Measurements from ENCODE around the gene BASP1. TPM values are rescaled to one million over a fixed set of nuclear protein-coding genes. Genes with fewer than 3 reads are reported as not detected.

The BASP1 gene
- total RNA-seq, 1 donor from 2014 or later: 69.1 TPM

- no peaks in the 10 kb centered on the region for H3K4me1 ChIP-seq
- H3K27ac ChIP-seq: no peak overlapping the region
- H3K4me3 ChIP-seq: no peak overlapping the region
- intact Hi-C loops (cut with DNase I): no loop called here
- no peaks in the 10 kb centered on the region for H3K27me3 ChIP-seq
- H3K36me3 ChIP-seq: no peaks in the 10 kb centered on the region
- H3K9me3 ChIP-seq: no peaks in the 10 kb centered on the region
- no peak for TF ChIP-seq CTCF (IDR thresholded peaks at IDR 0.05)
- no peak for DNase-seq (ENCODE audit: low spot score in 2 of 2)
Observed at GRCh38 chr5:17206021-17206420, 11.4 kb upstream of the BASP1 start.

GRCh38 chr5:17212191-17212590 is 5.2 kb upstream of the BASP1 start:
- TF ChIP-seq CTCF (IDR thresholded peaks at IDR 0.05): no peak
- Histone ChIP-seq H3K36me3 (no peaks in the 10 kb centered on the region), H3K4me1 (peaks cover 0 to 2% of the 10 kb centered on the region in 2 donors), H3K27me3 (no peaks in the 10 kb centered on the region), H3K4me3 (no peak overlapping the region), H3K9me3 (no peaks in the 10 kb centered on the region), H3K27ac (no peak overlapping the region)
- intact Hi-C loops (cut with DNase I): loop anchor here (10.0 kb wide), 2 partner anchors 273 to 523 kb away; no protein-coding TSS in a partner anchor
- no peak for DNase-seq (ENCODE audit: low spot score in 2 of 2)

- no peaks in the 10 kb centered on the region for H3K27me3 ChIP-seq
- no peak for TF ChIP-seq CTCF (IDR thresholded peaks at IDR 0.05)
- intact Hi-C loops (cut with DNase I): loop anchor here (10.0 kb wide), 2 partner anchors 272 to 522 kb away; no protein-coding TSS in a partner anchor
Observed at GRCh38 chr5:17212996-17213395, 4.4 kb upstream of the BASP1 start.

GRCh38 chr5:17213938-17214337 is 3.5 kb upstream of the BASP1 start:
- intact Hi-C loops (cut with DNase I): loop anchor here (10.0 kb wide), 2 partner anchors 271 to 521 kb away; no protein-coding TSS in a partner anchor
- H3K4me3 ChIP-seq: no peak overlapping the region
- no peaks in the 10 kb centered on the region for H3K27me3 ChIP-seq
- H3K4me1 ChIP-seq: peaks cover 0 to 2% of the 10 kb centered on the region in 2 donors
- no peaks in the 10 kb centered on the region for H3K36me3 ChIP-seq
- no peak for DNase-seq (ENCODE audit: low spot score in 2 of 2)
- TF ChIP-seq CTCF (IDR thresholded peaks at IDR 0.05): no peak
- no peak overlapping the region for H3K27ac ChIP-seq
- no peaks in the 10 kb centered on the region for H3K9me3 ChIP-seq

More at GRCh38 chr5:17212996-17213395, 4.4 kb upstream of the BASP1 start:
- no peaks in the 10 kb centered on the region for H3K9me3 ChIP-seq
- peaks cover 0 to 2% of the 10 kb centered on the region in 2 donors for H3K4me1 ChIP-seq
- no peak for DNase-seq (ENCODE audit: low spot score in 2 of 2)
- no peaks in the 10 kb centered on the region for H3K36me3 ChIP-seq
- no peak overlapping the region for H3K27ac ChIP-seq
- H3K4me3 ChIP-seq: no peak overlapping the region

GRCh38 chr5:17214893-17215292 is 2.5 kb upstream of the BASP1 start:
- H3K36me3 ChIP-seq: no peaks in the 10 kb centered on the region
- H3K4me1 ChIP-seq: peaks cover 0 to 2% of the 10 kb centered on the region in 2 donors
- H3K27ac ChIP-seq: no peak overlapping the region
- H3K27me3 ChIP-seq: no peaks in the 10 kb centered on the region
- no peak for TF ChIP-seq CTCF (IDR thresholded peaks at IDR 0.05)
- DNase-seq (ENCODE audit: low spot score in 2 of 2): no peak
- intact Hi-C loops (cut with DNase I): loop anchor here (10.0 kb wide), 2 partner anchors 270 to 520 kb away; no protein-coding TSS in a partner anchor
- H3K4me3 ChIP-seq: no peak overlapping the region
- no peaks in the 10 kb centered on the region for H3K9me3 ChIP-seq

- H3K36me3 ChIP-seq: no peaks in the 10 kb centered on the region
- H3K27ac ChIP-seq: no peak overlapping the region
- H3K4me3 ChIP-seq: no peak overlapping the region
- TF ChIP-seq CTCF (IDR thresholded peaks at IDR 0.05): no peak
- no peaks in the 10 kb centered on the region for H3K9me3 ChIP-seq
- intact Hi-C loops (cut with DNase I): loop anchor here (10.0 kb wide), 2 partner anchors 269 to 519 kb away; no protein-coding TSS in a partner anchor
- H3K27me3 ChIP-seq: no peaks in the 10 kb centered on the region
- no peak for DNase-seq (ENCODE audit: low spot score in 2 of 2)
- peaks cover 0 to 2% of the 10 kb centered on the region in 2 donors for H3K4me1 ChIP-seq
Observed at GRCh38 chr5:17215361-17215760, 2.1 kb upstream of the BASP1 start.

Measured in ascending aorta (tissue), 2 donors.